Measurements from ENCODE around the gene NCOA5. TPM values are rescaled to one million over a fixed set of nuclear protein-coding genes. Genes with fewer than 3 reads are reported as not detected.
A peak's percentile ranks its signal among the peaks of the same experiment; 100 is the strongest.

Gene NCOA5
- total and polyA plus RNA-seq, 2 experiments from 2014 or later, result 14.3 to 20.4 TPM

GRCh38 chr20:46122516-46123481 lies 33.0 kb upstream of the NCOA5 start:
- no peak for DNase-seq (ENCODE audit: low read depth in 1 of 2, low spot score in 1 of 2)

GRCh38 chr20:46122071-46122470 lies 32.3 kb upstream of the NCOA5 start:
- Histone ChIP-seq H3K36me3 (no peaks in the 10 kb centered on the region), H3K4me1 (ENCODE audit: low read depth) (no peaks in the 10 kb centered on the region), H3K4me3 (no peak overlapping the region), H3K27ac (no peak overlapping the region), H3K9me3 (ENCODE audit: low read depth) (no peaks in the 10 kb centered on the region), H3K27me3 (no peaks in the 10 kb centered on the region)
- no peak for TF ChIP-seq CTCF (IDR thresholded peaks at IDR 0.05; ENCODE audit: low read depth, low read length)
- DNase-seq (ENCODE audit: low read depth in 1 of 2, low spot score in 1 of 2), result peak in 1 of 2 donors; percentile 75

More at GRCh38 chr20:46122516-46123481, 33.0 kb upstream of the NCOA5 start:
- no peaks in the 10 kb centered on the region for H3K9me3 ChIP-seq (ENCODE audit: low read depth)
- no peaks in the 10 kb centered on the region for H3K36me3 ChIP-seq
- TF ChIP-seq CTCF (IDR thresholded peaks at IDR 0.05; ENCODE audit: low read depth, low read length), result no peak
- H3K4me3 ChIP-seq, result no peak overlapping the region
- H3K27me3 ChIP-seq, result no peaks in the 10 kb centered on the region
- H3K4me1 ChIP-seq (ENCODE audit: low read depth), result no peaks in the 10 kb centered on the region
- H3K27ac ChIP-seq, result no peak overlapping the region

- no peak for TF ChIP-seq CTCF (IDR thresholded peaks at IDR 0.05; ENCODE audit: low read depth, low read length)
- Histone ChIP-seq H3K27ac (no peak overlapping the region), H3K4me3 (no peak overlapping the region), H3K36me3 (no peaks in the 10 kb centered on the region), H3K4me1 (ENCODE audit: low read depth) (no peaks in the 10 kb centered on the region), H3K27me3 (no peaks in the 10 kb centered on the region), H3K9me3 (ENCODE audit: low read depth) (no peaks in the 10 kb centered on the region)
- DNase-seq (ENCODE audit: low read depth in 1 of 2, low spot score in 1 of 2), result peak in 1 of 2 donors; percentile 11
Measured at GRCh38 chr20:46121184-46121930, 31.6 kb upstream of the NCOA5 start.

GRCh38 chr20:46120136-46120535 lies 30.4 kb upstream of the NCOA5 start:
- no peak overlapping the region for H3K27ac ChIP-seq
- no peak for DNase-seq (ENCODE audit: low read depth in 1 of 2, low spot score in 1 of 2)
- no peak for TF ChIP-seq CTCF (IDR thresholded peaks at IDR 0.05; ENCODE audit: low read depth, low read length)
- H3K4me1 ChIP-seq (ENCODE audit: low read depth), result no peaks in the 10 kb centered on the region
- H3K36me3 ChIP-seq, result no peaks in the 10 kb centered on the region
- no peak overlapping the region for H3K4me3 ChIP-seq
- H3K27me3 ChIP-seq, result no peaks in the 10 kb centered on the region
- no peaks in the 10 kb centered on the region for H3K9me3 ChIP-seq (ENCODE audit: low read depth)

- no peaks in the 10 kb centered on the region for H3K36me3 ChIP-seq
- H3K9me3 ChIP-seq (ENCODE audit: low read depth), result no peaks in the 10 kb centered on the region
- no peak overlapping the region for H3K27ac ChIP-seq
- no peaks in the 10 kb centered on the region for H3K4me1 ChIP-seq (ENCODE audit: low read depth)
- no peak for TF ChIP-seq CTCF (IDR thresholded peaks at IDR 0.05; ENCODE audit: low read depth, low read length)
- no peak for DNase-seq (ENCODE audit: low read depth in 1 of 2, low spot score in 1 of 2)
- no peaks in the 10 kb centered on the region for H3K27me3 ChIP-seq
- H3K4me3 ChIP-seq, result no peak overlapping the region
Measured at GRCh38 chr20:46119547-46119946, 29.8 kb upstream of the NCOA5 start.
